OCI-LY3 (cell line): ENCODE results near the gene NUP42.

Source experiments
- CTCF ChIP-seq: fragments of 200-600, 300-600 bp; sonication (generic); IDR thresholded peaks from 2 replicates; pipeline ENCODE4 v1.5.1; 2014; ENCODE audit warnings: antibody characterized with exemption, low read length, low read depth
- EZH2phosphoT487 ChIP-seq: fragments of 200-600 bp; shearing (Covaris generic); IDR thresholded peaks from 2 replicates; pipeline ENCODE4 v1.6.1; 2018; ENCODE audit warnings: antibody characterized with exemption, mixed run types, low read depth

GRCh38 chr7:23214423-23214822, 32.6 kb downstream of the NUP42 start:
- no peak for TF ChIP-seq CTCF
- no peak for TF ChIP-seq EZH2phosphoT487
